Right lobe of liver (tissue), 4 donors: ENCODE results near the gene ESPN.
"Not testable (repeated sequence)": the region's sequence is repeated elsewhere in the genome, so short reads cannot be mapped to it uniquely, and the experiment has no call there.

Source experiments
- CTCF ChIP-seq, 4 donors: fragments of 200-600 bp in 3 of 4; fragments of 450-650 bp in 1 of 4; IDR thresholded peaks; one replicate each; pipeline versions ENCODE4 v1.5.1 to v1.8.0; 2016 to 2022; ENCODE audit warnings: antibody characterized with exemption in 4 of 4, mild to moderate bottlenecking in 2 of 4
- POLR2A ChIP-seq: fragments of 450-650 bp; IDR thresholded peaks from one replicate; pipeline ENCODE4 v1.6.1; 2017; ENCODE audit warnings: antibody characterized with exemption, mild to moderate bottlenecking
- donor health status: DM: no; HTN: no; CAD: no.
- donor health status: DM: no; HTN: no; CAD: no.
- donor health status: DM: no; HTN: yes; CAD: no.

- not testable (repeated sequence) for TF ChIP-seq CTCF (IDR thresholded peaks at IDR 0.05); POLR2A
These were observed 7.3 kb downstream of the ESPN start for GRCh38 chr1:6431645-6432579.
